ENCODE measurements around the gene RALY. TPM values are rescaled to one million over a fixed set of nuclear protein-coding genes. Genes with fewer than 3 reads are reported as not detected.

The RALY gene
- total and polyA plus RNA-seq, 8 donors, result 127 to 242 (median 201) TPM

- Histone ChIP-seq H3K4me3 (no peak overlapping the region), H3K27ac (no peak overlapping the region), H3K9me3 (no peaks in the 10 kb centered on the region), H3K36me3 (no peaks in the 10 kb centered on the region), H3K4me1 (peaks cover 13 to 74% of the 10 kb centered on the region in 2 donors), H3K27me3 (no peaks in the 10 kb centered on the region)
- no peak for ATAC-seq
- TF ChIP-seq, protein P1, sequence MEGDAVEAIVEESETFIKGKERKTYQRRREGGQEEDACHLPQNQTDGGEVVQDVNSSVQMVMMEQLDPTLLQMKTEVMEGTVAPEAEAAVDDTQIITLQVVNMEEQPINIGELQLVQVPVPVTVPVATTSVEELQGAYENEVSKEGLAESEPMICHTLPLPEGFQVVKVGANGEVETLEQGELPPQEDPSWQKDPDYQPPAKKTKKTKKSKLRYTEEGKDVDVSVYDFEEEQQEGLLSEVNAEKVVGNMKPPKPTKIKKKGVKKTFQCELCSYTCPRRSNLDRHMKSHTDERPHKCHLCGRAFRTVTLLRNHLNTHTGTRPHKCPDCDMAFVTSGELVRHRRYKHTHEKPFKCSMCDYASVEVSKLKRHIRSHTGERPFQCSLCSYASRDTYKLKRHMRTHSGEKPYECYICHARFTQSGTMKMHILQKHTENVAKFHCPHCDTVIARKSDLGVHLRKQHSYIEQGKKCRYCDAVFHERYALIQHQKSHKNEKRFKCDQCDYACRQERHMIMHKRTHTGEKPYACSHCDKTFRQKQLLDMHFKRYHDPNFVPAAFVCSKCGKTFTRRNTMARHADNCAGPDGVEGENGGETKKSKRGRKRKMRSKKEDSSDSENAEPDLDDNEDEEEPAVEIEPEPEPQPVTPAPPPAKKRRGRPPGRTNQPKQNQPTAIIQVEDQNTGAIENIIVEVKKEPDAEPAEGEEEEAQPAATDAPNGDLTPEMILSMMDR (IDR thresholded peaks at IDR 0.05), result no peak
- intact Hi-C loops (cut with DNase I), result loop anchor here in 1 of 2 donors (5.0 kb wide), 1 partner anchor 53 kb away; no protein-coding TSS in a partner anchor
- no peak for DNase-seq
Observed at GRCh38 chr20:34049897-34050695, 56.4 kb downstream of the RALY start.

DNA sequence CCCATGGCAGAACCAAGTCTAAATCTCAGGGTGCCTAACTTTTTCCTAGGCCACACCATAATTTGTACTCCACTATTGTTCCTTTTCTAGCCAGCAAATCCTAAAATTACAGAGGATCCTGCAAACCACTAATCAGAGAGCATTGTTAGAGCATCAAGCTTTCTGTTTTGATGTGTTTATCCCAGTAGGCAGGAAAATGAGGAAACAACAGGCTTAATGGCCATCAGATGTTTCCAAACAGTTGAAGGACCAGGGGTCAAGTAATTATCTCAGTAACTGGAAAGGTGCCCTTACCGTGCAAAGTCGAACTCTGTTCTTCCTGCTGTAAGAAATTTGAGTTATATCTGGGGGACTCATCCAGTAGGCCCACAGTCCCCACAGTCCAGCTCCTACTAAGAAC is 58.7 kb downstream of the RALY start:
- Histone ChIP-seq H3K36me3 (no peaks in the 10 kb centered on the region), H3K4me3 (no peak overlapping the region), H3K27ac (no peak overlapping the region), H3K27me3 (no peaks in the 10 kb centered on the region), H3K4me1 (peaks cover 3 to 63% of the 10 kb centered on the region in 2 donors), H3K9me3 (no peaks in the 10 kb centered on the region)
- TF ChIP-seq, protein P1 (IDR thresholded peaks at IDR 0.05), result no peak
- DNase-seq, result no peak
- intact Hi-C loops (cut with DNase I), result no loop called here
- ATAC-seq, result no peak

- DNase-seq (no peak), ATAC-seq (no peak)
- no peak overlapping the region for H3K27ac ChIP-seq
- TF ChIP-seq, protein P1 (IDR thresholded peaks at IDR 0.05), result no peak
- H3K9me3 ChIP-seq, result no peaks in the 10 kb centered on the region
- H3K4me1 ChIP-seq, result peaks cover 3 to 41% of the 10 kb centered on the region in 2 donors
- intact Hi-C loops (cut with DNase I), result no loop called here
- H3K27me3 ChIP-seq, result no peaks in the 10 kb centered on the region
- no peaks in the 10 kb centered on the region for H3K36me3 ChIP-seq
- H3K4me3 ChIP-seq, result no peak overlapping the region
Observed at GRCh38 chr20:34055290-34055689, 61.6 kb downstream of the RALY start.

- DNase-seq, result no peak
- TF ChIP-seq, protein P1 (IDR thresholded peaks at IDR 0.05), result no peak
- Histone ChIP-seq H3K27ac (no peak overlapping the region), H3K36me3 (no peaks in the 10 kb centered on the region), H3K4me3 (no peak overlapping the region), H3K27me3 (no peaks in the 10 kb centered on the region), H3K9me3 (no peaks in the 10 kb centered on the region), H3K4me1 (peaks cover 3 to 33% of the 10 kb centered on the region in 2 donors)
- intact Hi-C loops (cut with DNase I), result no loop called here
- ATAC-seq, result peak; percentile 44
Observed at GRCh38 chr20:34058831-34059230, 65.1 kb downstream of the RALY start.

DNA sequence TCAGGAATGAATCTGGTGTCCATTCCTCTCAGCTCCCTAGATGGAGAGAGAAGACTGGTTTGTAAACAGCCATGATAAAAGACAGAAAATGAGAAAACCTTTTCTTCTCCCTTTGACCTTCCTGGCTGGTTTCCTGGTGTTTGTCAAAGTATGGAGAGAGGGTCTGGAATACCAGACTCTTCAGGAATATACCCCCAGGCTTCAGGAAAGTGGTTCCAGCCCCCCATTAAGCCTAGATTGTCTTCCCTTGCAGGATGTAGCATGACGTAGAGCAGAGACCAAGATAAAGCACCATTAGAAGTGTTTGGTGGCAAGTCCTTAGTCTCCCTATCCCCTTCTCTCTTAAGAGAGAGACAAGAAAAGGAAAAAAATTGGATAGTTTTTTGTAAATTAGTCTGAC is 67.3 kb downstream of the RALY start:
- DNase-seq (no peak), ATAC-seq (no peak)
- TF ChIP-seq, protein P1 (IDR thresholded peaks at IDR 0.05), result no peak
- intact Hi-C loops (cut with DNase I), result no loop called here
- Histone ChIP-seq H3K36me3 (no peaks in the 10 kb centered on the region), H3K27me3 (no peaks in the 10 kb centered on the region), H3K9me3 (no peaks in the 10 kb centered on the region), H3K4me3 (no peak overlapping the region), H3K27ac (no peak overlapping the region), H3K4me1 (peaks cover 7 to 28% of the 10 kb centered on the region in 2 donors)
